Measurements from ENCODE around the gene RAB38. TPM values are rescaled to one million over a fixed set of nuclear protein-coding genes. Genes with fewer than 3 reads are reported as not detected.

RAB38 gene
- total RNA-seq, 1 experiment from 2014 or later: not detected

DNA sequence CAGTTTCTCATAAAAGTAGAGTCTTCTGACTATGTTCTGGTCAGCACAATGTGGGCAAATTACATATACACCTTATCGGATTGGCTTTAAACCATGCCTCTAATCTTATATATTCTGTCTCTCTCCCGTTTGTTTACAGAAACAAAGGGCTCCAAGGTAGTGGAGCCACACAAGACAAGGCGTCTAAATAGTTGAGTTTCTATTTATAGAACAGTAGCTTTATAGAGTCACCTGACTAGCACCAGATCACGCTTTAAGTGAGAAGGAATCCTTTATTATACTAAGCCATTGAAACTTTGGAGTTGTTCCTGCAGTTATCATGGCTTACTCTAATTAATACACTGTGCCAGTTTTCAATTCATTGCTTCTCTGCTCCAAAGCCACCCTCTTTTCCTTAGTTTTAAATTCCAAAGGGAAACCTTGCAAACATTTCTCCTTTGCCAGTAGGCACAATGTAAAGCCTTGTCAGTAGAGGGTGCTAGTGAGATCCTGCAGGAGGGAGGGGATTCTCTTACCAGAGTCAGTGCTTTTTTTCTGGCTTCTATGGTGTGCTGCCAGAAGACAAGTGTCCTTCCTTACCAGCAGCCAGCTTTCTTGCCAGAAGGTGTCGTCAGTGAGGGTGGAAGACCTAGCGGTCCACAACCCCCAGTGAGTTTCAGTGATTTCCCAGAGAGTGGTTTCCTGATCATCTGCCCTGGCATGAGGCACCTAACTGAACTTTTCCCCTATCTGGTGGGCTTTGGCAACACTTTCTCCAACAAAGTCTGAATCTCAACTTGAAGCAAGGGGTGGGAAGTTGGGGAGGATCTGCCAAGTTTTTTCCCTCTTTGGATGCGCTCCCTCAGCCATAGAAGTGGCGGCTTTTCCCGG, 71.7 kb downstream of the RAB38 start:
- H2AFZ ChIP-seq (ENCODE audit: low read length): no peak overlapping the region
- H3K4me2 ChIP-seq (ENCODE audit: low read length): peak overlapping the region; percentile 19
- H3K36me3 ChIP-seq (ENCODE audit: low read depth, low read length): no peaks in the 10 kb centered on the region
- H3K9me2 ChIP-seq (replicated peaks; ENCODE audit: low read length): no peaks in the 10 kb centered on the region
- no peaks in the 10 kb centered on the region for H3K79me2 ChIP-seq (ENCODE audit: low read length)
- H3K4me1 ChIP-seq (ENCODE audit: insufficient read depth, low read length): peaks cover 30% of the 10 kb centered on the region
- ChIA-PET POLR2A (ENCODE audit: unreplicated experiment) (no interaction called here), CTCF (interaction anchor here (0.6 to 1.3 kb wide), 3 partner anchors 53 to 243 kb away, joined by 3 to 5 read pairs (median 4); no protein-coding TSS in a partner anchor)
- DNase-seq (peak; percentile 79), ATAC-seq (peak; percentile 49)
- no peak overlapping the region for H3K4me3 ChIP-seq (ENCODE audit: low read length)
- no peaks in the 10 kb centered on the region for H4K20me1 ChIP-seq (ENCODE audit: low read length)
- TF ChIP-seq EZH2phosphoT487 (IDR thresholded peaks at IDR 0.05; ENCODE audit: borderline replicate concordance, low read length) (no peak), EZH2 (IDR thresholded peaks at IDR 0.05; ENCODE audit: low read length, unreplicated experiment) (no peak)
- TF ChIP-seq, protein P1, sequence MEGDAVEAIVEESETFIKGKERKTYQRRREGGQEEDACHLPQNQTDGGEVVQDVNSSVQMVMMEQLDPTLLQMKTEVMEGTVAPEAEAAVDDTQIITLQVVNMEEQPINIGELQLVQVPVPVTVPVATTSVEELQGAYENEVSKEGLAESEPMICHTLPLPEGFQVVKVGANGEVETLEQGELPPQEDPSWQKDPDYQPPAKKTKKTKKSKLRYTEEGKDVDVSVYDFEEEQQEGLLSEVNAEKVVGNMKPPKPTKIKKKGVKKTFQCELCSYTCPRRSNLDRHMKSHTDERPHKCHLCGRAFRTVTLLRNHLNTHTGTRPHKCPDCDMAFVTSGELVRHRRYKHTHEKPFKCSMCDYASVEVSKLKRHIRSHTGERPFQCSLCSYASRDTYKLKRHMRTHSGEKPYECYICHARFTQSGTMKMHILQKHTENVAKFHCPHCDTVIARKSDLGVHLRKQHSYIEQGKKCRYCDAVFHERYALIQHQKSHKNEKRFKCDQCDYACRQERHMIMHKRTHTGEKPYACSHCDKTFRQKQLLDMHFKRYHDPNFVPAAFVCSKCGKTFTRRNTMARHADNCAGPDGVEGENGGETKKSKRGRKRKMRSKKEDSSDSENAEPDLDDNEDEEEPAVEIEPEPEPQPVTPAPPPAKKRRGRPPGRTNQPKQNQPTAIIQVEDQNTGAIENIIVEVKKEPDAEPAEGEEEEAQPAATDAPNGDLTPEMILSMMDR (conservative IDR thresholded peaks at IDR 0.05; ENCODE audit: low read depth, low read length): peak; percentile 88
- no peak overlapping the region for H3K9ac ChIP-seq (ENCODE audit: low read length)
- intact Hi-C loops (cut with micrococcal nuclease): loop anchor here (5.0 kb wide), 3 partner anchors 226 to 784 kb away; no protein-coding TSS in a partner anchor
- H3K27ac ChIP-seq (ENCODE audit: low read length): peak overlapping the region; percentile 59
- peaks cover 6% of the 10 kb centered on the region for H3F3A ChIP-seq (ENCODE audit: low read length, unreplicated experiment)
- H3K9me3 ChIP-seq (ENCODE audit: low read length): no peaks in the 10 kb centered on the region
- no TSS peak for BruUV-seq (replicated peaks)
- H3K27me3 ChIP-seq (ENCODE audit: low read length): no peaks in the 10 kb centered on the region

DNA sequence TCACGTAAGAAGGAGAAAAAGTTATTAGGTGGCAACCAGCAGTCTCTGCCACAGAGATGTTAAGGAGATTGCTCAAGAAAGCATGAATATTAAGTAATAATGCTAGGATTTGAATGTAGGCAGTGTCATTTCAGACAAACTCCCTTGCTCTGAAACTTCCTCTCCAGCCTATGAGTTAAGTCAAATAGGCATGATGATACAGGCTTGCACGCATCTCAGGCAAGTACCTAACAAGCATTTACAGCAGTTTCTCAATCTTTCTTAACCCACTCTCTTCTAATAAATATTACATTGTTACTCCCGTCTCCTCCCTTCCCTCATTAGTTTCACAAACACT, 72.7 kb downstream of the RAB38 start:
- Histone ChIP-seq H3K36me3 (ENCODE audit: low read depth, low read length) (no peaks in the 10 kb centered on the region), H4K20me1 (ENCODE audit: low read length) (no peaks in the 10 kb centered on the region), H3K27ac (ENCODE audit: low read length) (no peak overlapping the region), H3K9me2 (replicated peaks; ENCODE audit: low read length) (no peaks in the 10 kb centered on the region), H3K9me3 (ENCODE audit: low read length) (no peaks in the 10 kb centered on the region), H2AFZ (ENCODE audit: low read length) (no peak overlapping the region), H3K4me1 (ENCODE audit: insufficient read depth, low read length) (peaks cover 30% of the 10 kb centered on the region), H3K9ac (ENCODE audit: low read length) (no peak overlapping the region), H3K4me2 (ENCODE audit: low read length) (no peak overlapping the region), H3F3A (ENCODE audit: low read length, unreplicated experiment) (peaks cover 6% of the 10 kb centered on the region), H3K4me3 (ENCODE audit: low read length) (no peak overlapping the region), H3K27me3 (ENCODE audit: low read length) (no peaks in the 10 kb centered on the region), H3K79me2 (ENCODE audit: low read length) (no peaks in the 10 kb centered on the region)
- ATAC-seq (no peak), DNase-seq (no peak)
- intact Hi-C loops (cut with micrococcal nuclease): loop anchor here (5.0 kb wide), 3 partner anchors 225 to 785 kb away; no protein-coding TSS in a partner anchor
- POLR2A ChIA-PET (ENCODE audit: unreplicated experiment): no interaction called here
- BruUV-seq (replicated peaks): no TSS peak
- CTCF ChIA-PET: interaction anchor here (0.6 kb wide), 1 partner anchor 147 kb away, joined by 3 read pairs; no protein-coding TSS in a partner anchor
- TF ChIP-seq, protein P1 (conservative IDR thresholded peaks at IDR 0.05; ENCODE audit: low read depth, low read length): no peak
- no peak for TF ChIP-seq EZH2phosphoT487 (IDR thresholded peaks at IDR 0.05; ENCODE audit: borderline replicate concordance, low read length)
- TF ChIP-seq EZH2 (IDR thresholded peaks at IDR 0.05; ENCODE audit: low read length, unreplicated experiment): no peak
